ENCODE measurements around the gene DNAH14.

Gene DNAH14

DNA sequence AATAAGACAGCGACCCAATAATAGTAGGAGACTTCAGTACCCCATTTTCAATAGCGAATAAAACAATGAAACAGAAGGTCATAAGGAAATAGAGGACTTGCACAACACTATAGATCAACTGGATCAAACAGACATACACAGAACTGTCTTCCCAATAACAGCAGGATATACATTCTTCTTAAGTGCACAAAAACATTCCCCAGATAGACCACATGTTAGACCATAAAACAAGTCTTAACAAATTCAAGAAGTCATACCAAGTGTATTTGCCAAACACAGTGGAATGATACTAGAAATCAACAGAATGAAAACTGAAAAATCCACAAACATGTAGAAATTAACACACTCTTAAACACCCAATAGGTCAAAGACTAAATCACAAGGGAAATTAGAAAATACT lies 420.4 kb downstream of the DNAH14 start:
- no peaks in the 10 kb centered on the region for H3K27me3 ChIP-seq (ENCODE audit: control insufficient read depth, insufficient read depth, low read length)
- no peak overlapping the region for H3K27ac ChIP-seq
- no peak overlapping the region for H2AFZ ChIP-seq
- TF ChIP-seq, protein P1, sequence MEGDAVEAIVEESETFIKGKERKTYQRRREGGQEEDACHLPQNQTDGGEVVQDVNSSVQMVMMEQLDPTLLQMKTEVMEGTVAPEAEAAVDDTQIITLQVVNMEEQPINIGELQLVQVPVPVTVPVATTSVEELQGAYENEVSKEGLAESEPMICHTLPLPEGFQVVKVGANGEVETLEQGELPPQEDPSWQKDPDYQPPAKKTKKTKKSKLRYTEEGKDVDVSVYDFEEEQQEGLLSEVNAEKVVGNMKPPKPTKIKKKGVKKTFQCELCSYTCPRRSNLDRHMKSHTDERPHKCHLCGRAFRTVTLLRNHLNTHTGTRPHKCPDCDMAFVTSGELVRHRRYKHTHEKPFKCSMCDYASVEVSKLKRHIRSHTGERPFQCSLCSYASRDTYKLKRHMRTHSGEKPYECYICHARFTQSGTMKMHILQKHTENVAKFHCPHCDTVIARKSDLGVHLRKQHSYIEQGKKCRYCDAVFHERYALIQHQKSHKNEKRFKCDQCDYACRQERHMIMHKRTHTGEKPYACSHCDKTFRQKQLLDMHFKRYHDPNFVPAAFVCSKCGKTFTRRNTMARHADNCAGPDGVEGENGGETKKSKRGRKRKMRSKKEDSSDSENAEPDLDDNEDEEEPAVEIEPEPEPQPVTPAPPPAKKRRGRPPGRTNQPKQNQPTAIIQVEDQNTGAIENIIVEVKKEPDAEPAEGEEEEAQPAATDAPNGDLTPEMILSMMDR (IDR thresholded peaks at IDR 0.05), result no peak
- no peaks in the 10 kb centered on the region for H3K36me3 ChIP-seq (ENCODE audit: control insufficient read depth, insufficient read depth, low read length)
- no peaks in the 10 kb centered on the region for H3K79me2 ChIP-seq
- H3K9ac ChIP-seq, result no peak overlapping the region
- H3K9me3 ChIP-seq (ENCODE audit: control insufficient read depth, low read length), result no peaks in the 10 kb centered on the region
- no peak overlapping the region for H3K4me3 ChIP-seq (ENCODE audit: low read depth, low read length)
- no peaks in the 10 kb centered on the region for H3K4me1 ChIP-seq
- H3K4me2 ChIP-seq (ENCODE audit: low read length), result no peak overlapping the region

DNA sequence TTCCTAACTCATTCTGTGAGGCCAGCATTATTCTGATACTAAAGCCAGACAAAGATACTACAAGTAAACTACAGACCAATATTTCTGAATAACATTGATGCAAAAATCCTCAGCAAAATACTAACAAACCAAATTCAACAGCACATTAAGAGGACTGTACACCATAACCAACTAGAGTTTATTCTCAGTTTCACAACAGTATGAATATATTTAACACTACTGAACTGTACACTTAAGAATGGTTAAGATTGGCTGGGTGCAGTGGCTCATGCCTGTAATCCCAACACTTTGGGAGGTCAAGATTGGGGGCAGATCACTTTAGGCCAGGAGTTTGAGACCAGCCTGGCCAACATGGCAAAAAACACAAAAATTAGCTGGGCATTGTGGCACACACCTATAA lies 421.4 kb downstream of the DNAH14 start:
- TF ChIP-seq, protein P1 (IDR thresholded peaks at IDR 0.05), result no peak
- Histone ChIP-seq H3K79me2 (no peaks in the 10 kb centered on the region), H3K9me3 (ENCODE audit: control insufficient read depth, low read length) (no peaks in the 10 kb centered on the region), H3K4me1 (no peaks in the 10 kb centered on the region), H3K4me2 (ENCODE audit: low read length) (no peak overlapping the region), H3K27me3 (ENCODE audit: control insufficient read depth, insufficient read depth, low read length) (no peaks in the 10 kb centered on the region), H3K27ac (no peak overlapping the region), H3K4me3 (ENCODE audit: low read depth, low read length) (no peak overlapping the region), H3K36me3 (ENCODE audit: control insufficient read depth, insufficient read depth, low read length) (no peaks in the 10 kb centered on the region), H2AFZ (no peak overlapping the region), H3K9ac (no peak overlapping the region)

DNA sequence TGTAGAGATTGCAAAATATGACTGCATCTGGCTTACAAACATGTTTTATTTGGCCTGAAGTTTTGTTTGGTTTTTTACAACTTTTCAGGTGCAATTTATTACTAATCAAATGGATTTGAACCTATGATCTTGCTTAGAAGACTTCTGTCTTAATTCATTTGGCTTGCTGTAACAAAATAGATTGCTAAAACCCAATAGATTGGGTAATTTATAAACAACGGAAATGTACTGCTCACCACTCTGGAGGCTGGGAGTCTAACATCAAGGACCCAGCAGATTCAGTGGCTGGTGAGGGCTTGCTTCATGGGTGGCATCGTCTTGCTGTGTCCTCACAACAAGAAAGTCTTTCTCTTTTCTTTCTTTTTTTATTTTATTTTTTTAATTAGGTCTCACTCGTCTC lies 425.4 kb downstream of the DNAH14 start:
- H3K4me1 ChIP-seq, result no peaks in the 10 kb centered on the region
- no peak overlapping the region for H3K9ac ChIP-seq
- no peak overlapping the region for H2AFZ ChIP-seq
- H3K27ac ChIP-seq, result no peak overlapping the region
- TF ChIP-seq, protein P1 (IDR thresholded peaks at IDR 0.05), result no peak
- no peaks in the 10 kb centered on the region for H3K36me3 ChIP-seq (ENCODE audit: control insufficient read depth, insufficient read depth, low read length)
- H3K4me2 ChIP-seq (ENCODE audit: low read length), result no peak overlapping the region
- no peaks in the 10 kb centered on the region for H3K27me3 ChIP-seq (ENCODE audit: control insufficient read depth, insufficient read depth, low read length)
- no peaks in the 10 kb centered on the region for H3K9me3 ChIP-seq (ENCODE audit: control insufficient read depth, low read length)
- H3K4me3 ChIP-seq (ENCODE audit: low read depth, low read length), result no peak overlapping the region
- H3K79me2 ChIP-seq, result no peaks in the 10 kb centered on the region

DNA sequence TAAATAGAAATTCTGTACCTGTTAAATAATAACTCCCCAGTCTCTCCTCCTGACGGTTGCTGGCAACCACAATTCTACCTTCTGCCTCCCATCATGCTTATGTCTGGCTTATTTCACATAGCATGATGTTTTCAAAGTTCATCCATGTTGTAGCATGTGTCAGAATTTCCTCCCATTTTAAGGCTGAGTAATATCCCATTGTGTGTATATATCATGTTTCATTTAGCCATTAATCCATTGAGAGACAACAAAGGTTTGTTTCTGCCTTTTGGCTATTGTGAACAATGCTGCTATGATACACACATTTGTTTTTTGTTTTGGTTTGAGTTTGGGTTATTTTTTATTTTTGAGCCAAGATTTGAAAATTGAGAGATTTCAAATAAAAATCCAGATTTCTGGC lies 426.4 kb downstream of the DNAH14 start:
- Histone ChIP-seq H3K9ac (no peak overlapping the region), H2AFZ (no peak overlapping the region), H3K79me2 (no peaks in the 10 kb centered on the region), H3K27me3 (ENCODE audit: control insufficient read depth, insufficient read depth, low read length) (no peaks in the 10 kb centered on the region), H3K4me3 (ENCODE audit: low read depth, low read length) (no peak overlapping the region), H3K36me3 (ENCODE audit: control insufficient read depth, insufficient read depth, low read length) (no peaks in the 10 kb centered on the region), H3K4me2 (ENCODE audit: low read length) (no peak overlapping the region), H3K9me3 (ENCODE audit: control insufficient read depth, low read length) (no peaks in the 10 kb centered on the region), H3K4me1 (no peaks in the 10 kb centered on the region), H3K27ac (no peak overlapping the region)
- TF ChIP-seq, protein P1 (IDR thresholded peaks at IDR 0.05), result no peak

DNA sequence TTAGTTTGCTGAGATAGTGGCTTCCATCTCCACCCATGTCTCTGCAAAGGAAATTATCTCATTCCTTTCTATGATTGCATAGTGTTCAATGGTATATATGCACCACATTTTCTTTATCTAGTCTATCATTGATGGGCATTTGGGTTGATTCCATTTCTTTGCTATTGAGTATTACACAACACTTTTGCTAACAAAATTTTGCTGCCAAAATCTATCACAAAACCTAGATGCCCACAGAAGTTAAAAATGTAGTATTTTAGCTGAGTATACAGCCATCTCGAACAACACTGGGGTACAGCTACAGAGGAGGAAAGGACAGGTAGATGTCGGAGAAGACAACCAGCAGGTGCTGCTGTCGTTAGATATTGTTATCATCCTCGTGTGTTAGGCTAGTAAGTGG lies 430.6 kb downstream of the DNAH14 start:
- H3K27me3 ChIP-seq (ENCODE audit: control insufficient read depth, insufficient read depth, low read length), result no peaks in the 10 kb centered on the region
- no peaks in the 10 kb centered on the region for H3K79me2 ChIP-seq
- H3K9ac ChIP-seq, result no peak overlapping the region
- no peak overlapping the region for H3K4me3 ChIP-seq (ENCODE audit: low read depth, low read length)
- TF ChIP-seq, protein P1 (IDR thresholded peaks at IDR 0.05), result no peak
- H3K36me3 ChIP-seq (ENCODE audit: control insufficient read depth, insufficient read depth, low read length), result no peaks in the 10 kb centered on the region
- no peak overlapping the region for H2AFZ ChIP-seq
- H3K4me2 ChIP-seq (ENCODE audit: low read length), result no peak overlapping the region
- no peaks in the 10 kb centered on the region for H3K4me1 ChIP-seq
- no peak overlapping the region for H3K27ac ChIP-seq
- H3K9me3 ChIP-seq (ENCODE audit: control insufficient read depth, low read length), result no peaks in the 10 kb centered on the region
